ENCODE measurements around the gene CAMK2A.

The CAMK2A gene

DNA sequence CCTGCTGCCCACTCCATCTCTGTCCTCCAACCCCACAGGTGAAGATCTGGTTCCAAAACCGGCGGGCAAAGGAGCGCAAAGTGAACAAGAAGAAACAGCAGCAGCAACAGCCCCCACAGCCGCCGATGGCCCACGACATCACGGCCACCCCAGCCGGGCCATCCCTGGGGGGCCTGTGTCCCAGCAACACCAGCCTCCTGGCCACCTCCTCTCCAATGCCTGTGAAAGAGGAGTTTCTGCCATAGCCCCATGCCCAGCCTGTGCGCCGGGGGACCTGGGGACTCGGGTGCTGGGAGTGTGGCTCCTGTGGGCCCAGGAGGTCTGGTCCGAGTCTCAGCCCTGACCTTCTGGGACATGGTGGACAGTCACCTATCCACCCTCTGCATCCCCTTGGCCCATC, 106.1 kb downstream of the CAMK2A start:
- no peak for DNase-seq

DNA sequence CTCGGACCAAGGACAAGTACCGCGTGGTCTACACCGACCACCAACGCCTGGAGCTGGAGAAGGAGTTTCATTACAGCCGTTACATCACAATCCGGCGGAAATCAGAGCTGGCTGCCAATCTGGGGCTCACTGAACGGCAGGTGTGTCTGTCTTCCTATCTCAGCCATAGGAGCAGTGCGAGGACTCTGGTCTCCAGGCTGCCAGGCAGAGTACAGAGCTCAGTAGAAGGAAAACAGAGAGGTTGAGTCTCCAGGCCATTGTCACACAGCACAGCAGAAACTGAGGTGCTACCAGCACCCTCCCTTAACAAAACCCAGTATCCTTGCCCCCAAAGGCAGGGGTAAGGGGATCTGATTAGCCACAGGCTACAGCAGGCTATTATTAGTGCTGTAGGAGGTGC, 106.8 kb downstream of the CAMK2A start:
- no peak for DNase-seq

DNA sequence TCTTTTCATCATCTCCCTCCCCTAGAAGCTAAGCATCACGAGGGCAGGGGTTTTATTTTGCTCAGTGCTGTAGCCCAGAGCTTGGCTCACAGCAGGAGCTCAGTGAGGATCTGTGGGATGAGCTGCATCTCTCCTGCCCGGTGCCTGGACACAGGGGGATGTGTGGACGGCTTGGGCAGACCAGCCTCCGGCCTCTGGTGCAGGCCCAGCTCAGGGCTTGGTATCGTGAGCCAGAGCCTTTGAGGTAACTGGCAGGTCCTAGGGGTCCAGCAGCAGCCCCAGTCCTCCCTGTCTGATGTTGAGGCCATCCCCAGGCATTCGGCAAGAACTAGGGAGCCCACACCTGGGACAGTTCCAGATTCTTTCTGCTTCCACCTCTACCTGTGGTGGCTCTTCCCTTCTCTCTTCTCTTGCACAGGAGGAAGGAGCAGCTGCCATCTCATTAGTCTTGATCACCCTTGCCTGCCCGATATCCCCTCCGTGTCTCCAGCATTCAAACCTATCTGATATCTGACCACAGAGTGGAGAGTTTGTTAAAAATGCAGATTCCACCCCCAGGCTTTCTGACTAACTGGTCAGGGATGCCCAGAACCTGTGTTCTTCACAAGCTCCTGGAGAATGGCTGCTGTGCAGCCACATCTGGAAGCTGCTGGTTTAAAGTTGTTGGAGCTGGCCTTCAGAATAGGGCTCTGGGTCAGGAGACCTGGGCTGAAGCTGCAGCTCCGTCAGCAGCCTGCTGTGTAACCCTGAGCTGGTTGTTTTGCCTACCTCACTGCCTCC, 107.6 kb downstream of the CAMK2A start:
- no peak for DNase-seq

DNA sequence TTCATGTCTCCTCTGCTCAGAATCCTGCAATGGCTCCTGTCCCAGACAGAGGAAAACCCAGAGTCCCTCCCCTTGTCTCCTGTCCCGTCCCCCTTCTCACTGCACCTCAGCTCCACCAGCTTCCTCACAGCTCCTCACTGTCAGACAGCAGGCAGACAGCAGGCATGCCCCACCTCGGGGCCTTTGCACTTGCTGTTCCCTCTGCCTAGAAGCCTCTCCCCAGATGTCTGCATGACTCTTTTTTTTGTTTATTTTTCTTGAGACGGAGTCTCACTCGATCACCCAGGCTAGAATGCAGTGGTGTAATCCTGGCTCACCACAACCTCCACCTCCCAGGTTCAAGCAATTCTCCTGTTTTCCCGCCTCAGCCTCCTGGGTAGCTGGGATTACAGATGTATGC, 108.5 kb downstream of the CAMK2A start:
- no peak for DNase-seq

DNA sequence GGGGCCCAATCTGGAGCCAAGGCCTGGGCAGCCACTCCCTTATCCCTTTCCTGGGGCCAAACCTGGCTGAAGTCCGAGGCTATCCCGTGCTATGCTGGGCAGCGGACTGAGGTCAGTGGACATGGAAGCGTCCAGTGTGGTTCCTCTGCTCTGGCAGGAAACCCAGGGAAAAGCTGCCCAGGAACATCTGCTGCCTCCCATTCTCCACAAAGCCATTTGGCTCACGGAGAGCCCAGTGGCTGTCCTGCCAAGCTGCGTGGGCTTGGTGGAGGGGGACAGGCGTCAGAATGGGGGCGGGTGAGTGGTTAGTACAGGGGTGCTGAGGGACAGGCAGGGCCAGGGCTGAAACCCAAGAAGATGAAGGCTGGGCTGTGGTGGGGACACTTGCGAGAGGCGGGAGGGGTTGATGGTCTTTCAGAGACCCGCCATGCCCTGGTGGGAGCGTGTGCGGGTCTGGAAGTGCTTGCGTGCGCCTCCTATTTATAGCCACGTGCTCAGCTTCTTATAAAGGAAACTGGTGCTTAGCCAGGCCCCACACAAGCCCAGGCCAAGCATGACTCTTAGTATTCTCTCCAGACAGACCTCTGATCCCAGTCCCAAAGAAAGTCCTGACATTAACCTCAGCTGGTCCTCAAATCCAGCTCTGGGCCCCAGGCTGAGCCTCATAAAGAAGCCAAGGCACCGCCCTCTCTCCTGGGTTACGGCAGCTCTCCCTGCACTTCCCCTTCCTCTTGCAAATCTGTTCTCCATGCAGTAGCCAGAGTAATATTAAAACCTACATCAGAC, 109.1 kb downstream of the CAMK2A start:
- DNase-seq: no peak

DNA sequence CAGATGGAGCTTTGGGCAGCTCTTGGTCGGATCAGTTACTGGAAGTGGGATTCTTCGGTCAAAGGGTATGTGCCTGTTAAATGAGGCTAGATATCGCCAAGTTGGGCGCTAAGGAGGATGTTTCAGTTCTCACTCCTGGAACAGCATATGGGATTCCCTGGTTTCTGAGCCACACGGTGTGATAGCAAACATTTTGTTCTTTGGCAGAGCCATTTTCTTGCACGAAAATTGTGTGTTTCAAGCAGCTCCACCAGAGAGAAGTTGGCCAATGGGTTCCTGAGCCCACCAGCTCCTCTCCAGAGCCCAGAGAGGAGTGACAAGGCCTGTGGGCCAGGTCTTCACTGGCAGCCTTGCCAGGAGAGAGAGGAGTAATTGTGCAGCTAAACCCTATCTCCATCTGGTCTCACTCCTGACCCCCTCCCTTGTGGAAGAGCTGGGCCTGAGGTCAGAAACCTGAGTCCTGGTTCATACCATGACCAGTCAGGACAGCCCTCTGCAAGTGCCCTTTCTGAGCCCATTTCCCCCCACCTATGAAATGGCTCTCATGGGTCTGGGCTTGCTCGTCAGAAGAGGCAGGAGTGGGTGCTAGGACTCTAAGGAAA, 110.5 kb downstream of the CAMK2A start:
- DNase-seq: no peak

DNA sequence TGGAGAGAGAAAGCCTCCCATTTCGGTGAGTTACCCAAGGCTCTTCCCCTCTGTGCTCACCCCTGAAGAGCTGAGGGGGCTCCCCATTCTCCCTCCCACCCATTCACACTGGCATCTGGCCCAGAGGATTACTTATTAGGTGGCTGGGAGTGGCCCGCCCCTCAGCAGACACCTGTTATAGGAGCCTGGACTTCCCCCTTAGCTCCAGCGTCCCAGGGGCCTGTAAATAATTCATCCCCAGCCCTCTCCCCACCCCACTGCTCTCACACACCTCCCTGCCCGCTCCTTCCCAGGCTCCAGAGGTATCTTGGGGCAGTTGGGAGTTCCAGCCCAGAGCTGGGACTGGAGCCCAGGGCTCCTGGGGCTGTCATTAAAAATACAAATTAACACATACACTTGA, 111.3 kb downstream of the CAMK2A start:
- DNase-seq: no peak

DNA sequence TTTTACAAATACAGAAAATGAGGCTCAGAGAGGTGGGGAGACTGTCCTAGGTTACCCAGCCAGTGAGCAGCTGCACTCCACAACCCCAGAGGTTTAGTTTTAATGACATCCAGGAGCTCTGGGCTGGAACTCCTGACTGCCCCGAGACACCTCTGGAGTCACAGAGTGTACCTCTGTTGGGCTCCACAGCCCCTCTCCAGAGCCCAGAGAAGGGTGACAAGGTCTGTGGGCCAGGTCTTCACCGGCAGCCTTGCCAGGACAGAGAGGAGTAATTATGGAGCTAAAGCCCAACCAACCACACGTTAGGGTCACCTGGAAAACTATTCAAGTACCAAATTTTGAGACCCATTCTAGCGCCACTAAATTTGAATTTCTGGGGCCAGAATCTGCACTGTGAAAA, 111.9 kb downstream of the CAMK2A start:
- DNase-seq: no peak

DNA sequence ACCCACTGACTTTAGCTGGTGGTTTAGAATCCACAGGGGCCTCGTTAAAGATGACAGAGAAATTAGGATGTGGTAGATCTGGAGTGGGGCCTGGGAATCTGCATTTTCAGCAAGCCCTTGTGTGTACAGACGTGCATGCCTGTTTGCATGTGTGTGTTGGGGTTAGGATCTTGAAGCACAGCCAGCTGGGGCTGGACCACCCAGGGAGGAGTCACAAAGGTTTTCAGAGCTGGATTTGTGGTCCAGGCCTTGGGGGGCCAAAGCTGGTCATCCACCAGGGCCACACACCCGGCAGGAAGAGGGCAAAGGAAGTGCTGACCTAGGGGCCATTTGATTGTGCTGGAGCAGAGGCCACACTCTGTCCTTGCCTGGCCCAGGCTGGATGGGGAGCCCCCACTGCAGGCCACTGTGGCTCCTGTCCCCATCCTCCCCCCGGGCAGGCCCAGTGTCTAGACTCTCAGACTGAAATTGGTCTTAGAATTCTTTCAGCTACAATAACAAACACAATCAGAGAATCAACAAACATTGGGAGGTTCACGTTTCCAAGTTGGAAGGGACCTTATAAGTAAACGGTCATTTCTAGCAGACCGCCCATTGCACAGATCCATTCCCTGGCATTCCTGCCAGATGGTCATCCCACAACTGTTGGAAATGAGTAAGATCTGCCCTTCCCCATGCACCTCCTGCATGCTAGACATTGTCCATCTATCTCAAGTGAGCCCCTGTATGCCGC, 112.7 kb downstream of the CAMK2A start:
- DNase-seq: no peak

DNA sequence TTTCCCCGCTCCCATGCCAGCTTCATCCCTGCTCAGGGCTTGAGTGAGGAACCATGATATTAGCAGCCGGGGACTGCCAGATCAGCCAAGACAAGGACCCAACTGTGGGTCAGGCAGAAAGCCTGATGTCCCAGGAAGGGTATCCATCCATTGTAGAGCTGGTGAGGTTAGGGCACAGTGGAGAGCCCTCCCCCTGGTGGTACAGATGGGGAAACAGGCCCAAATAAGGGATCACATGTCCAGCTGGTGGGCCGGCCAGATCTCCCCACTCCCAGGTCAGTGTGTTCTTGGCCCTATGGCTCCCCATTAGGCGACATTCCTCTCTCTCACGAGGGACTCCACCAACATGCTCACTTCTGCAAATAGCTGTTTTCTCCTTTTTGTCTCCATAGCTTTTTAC, 114.0 kb downstream of the CAMK2A start:
- no peak for DNase-seq

DNA sequence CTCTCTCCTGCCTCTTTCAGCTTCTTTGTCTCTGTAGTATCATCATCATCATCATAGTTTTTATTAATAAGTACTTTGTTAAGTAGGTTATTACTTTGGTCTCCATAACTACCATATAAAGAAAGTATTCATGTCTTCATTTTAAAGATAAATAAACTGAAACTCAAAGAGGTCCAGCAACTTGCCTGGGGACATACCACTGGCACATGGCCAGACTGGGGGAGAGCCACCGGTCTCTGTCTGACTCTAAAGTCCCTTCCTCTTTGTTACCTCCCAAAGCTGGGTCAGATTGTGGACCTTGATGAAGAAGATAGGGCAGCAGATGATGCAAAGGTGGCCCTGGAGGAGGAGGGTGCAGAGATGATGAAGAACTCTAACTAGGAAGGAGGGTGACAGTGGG, 114.5 kb downstream of the CAMK2A start:
- no peak for DNase-seq

DNA sequence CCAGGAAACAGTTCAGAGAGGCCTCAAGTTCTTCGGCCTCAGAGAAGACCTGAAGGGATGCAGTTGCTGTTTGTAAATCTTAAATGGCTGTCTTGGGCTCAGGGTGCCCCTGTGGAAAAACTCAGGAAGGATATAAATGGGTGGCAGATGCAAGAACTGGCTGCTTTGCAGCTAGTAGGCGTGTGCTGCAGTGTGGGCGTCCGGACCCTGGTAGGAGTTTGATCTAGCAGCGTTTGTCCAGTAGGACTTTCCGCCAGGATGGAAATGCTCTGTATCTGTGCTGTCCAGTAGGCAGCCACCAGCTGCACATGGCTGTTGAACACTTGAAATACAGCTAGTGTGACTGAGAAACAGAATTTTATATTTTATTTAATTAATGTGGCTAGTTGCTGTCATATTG, 115.3 kb downstream of the CAMK2A start:
- DNase-seq: no peak

DNA sequence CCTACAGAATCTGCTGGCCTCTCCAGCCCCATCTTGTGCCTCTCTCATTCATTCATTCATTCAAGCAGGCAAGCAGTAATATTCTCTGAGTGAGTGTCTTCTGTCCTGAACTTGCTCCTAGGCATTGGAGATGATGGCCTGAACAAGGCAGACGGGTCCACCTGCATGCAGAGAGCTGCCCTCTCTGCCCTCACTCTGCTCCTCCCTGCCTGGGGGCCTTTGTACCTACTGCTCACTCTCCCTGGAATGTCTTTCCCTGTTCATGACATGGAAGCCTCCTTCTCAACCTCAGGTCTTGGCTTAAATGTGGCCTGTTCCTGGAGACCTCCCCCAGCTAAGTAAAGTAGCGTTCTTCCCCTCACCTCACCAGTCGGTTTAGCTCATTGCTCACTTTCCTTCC, 116.4 kb downstream of the CAMK2A start:
- no peak for DNase-seq

DNA sequence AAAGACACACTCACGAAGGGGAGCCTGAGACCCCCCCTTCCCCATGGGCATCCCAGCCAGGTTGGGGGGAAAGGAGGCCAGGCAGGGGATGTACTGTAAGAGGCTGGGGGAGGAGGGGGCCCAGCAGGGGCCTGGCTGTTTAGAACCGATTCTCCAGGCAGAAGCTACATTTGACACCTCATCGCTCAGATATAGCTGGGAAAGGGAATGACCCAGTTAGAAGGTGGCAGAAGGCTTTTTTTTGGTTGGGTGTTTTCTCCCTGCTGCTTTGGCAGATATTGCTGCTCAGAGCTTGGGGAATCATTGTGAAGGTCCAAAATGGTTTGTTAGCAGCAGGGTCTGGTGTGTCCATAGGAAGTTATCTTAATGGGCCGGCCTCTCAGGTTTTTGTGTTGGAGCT, 117.0 kb downstream of the CAMK2A start:
- DNase-seq: no peak

DNA sequence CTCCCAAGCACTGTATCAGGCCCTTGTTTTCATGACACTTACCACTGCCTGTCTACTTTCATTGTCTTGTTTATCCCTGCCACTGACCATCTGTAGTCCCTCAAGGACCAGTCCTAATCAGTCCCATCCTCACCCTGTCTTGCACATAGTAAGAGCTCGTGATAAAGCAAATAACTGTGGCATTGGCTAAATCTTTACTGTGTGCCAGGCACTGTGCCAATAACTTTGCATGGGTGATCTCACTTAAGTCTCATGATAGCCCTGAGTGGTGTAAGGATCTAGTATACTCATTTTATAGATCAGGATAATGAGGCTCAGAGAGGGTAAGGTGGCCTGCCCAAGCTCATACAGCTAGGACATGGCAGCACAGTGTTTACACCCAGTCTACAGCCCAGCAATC, 117.4 kb downstream of the CAMK2A start:
- no peak for DNase-seq
